H1 (cell line): ENCODE measurements around the gene DLG4. TPM values are rescaled to one million over a fixed set of nuclear protein-coding genes. Genes with fewer than 3 reads are reported as not detected.

Source experiments
- CHD2 ChIP-seq: IDR thresholded peaks from 2 replicates; pipeline ENCODE4 v1.6.1; 2012; ENCODE audit warnings: low read length, improper control_type of control experiment
- EZH2 ChIP-seq: fragments of 200-600 bp; sonication (generic); IDR thresholded peaks from 2 replicates; pipeline ENCODE4 v1.7.1; 2012; ENCODE audit warnings: low read depth, mild to moderate bottlenecking, moderate library complexity, low read length, inconsistent platforms; ENCODE audit not compliant: severe bottlenecking
- JUND ChIP-seq: IDR thresholded peaks from 2 replicates; pipeline ENCODE4 v1.6.1; 2011; ENCODE audit warnings: mild to moderate bottlenecking, improper control_type of control experiment, low read length
- NANOG ChIP-seq: IDR thresholded peaks from 2 replicates; pipeline ENCODE4 v1.6.1; 2011; ENCODE audit warnings: low read length, low read depth, mild to moderate bottlenecking, inconsistent platforms; ENCODE audit not compliant: insufficient read depth, poor library complexity, severe bottlenecking
- TAF1 ChIP-seq: IDR thresholded peaks from 2 replicates; pipeline ENCODE4 v1.6.1; 2011; ENCODE audit warnings: mild to moderate bottlenecking, low read depth, low read length
- polyA plus RNA-seq, 7 experiments: library from polyadenylated mRNA; depleted of rRNA in 3 of 7; stranded (reverse) in 5 of 7; unstranded in 2 of 7; fragments of >200 nt in 5 of 7; fragments of 200-250 nt in 2 of 7; gene quantifications; 1 replicate in 5 of 7; 2 replicates in 1 of 7; 4 replicates in 1 of 7; pipeline versions ENCODE4 v1.2.1 to v1.2.3, GENCODE V29; 2011 to 2013; ENCODE audit warnings: missing spikeins in 2 of 7, mixed read lengths in 2 of 7
- total RNA-seq: library from RNA; stranded (reverse); fragmentation: NEBNext Ultra II Directional; extraction: Animal tissue kit (Norgen Biotek cat#: 25700); gene quantifications from 2 replicates; pipeline ENCODE4 v1.2.1, GENCODE V29; 2021

The DLG4 gene
- total and polyA plus RNA-seq, 2 of the 8 experiments (the other 6 are each of a cell fraction or from before 2014, with no cell fraction given), result 18.9 to 45.9 TPM

DNA sequence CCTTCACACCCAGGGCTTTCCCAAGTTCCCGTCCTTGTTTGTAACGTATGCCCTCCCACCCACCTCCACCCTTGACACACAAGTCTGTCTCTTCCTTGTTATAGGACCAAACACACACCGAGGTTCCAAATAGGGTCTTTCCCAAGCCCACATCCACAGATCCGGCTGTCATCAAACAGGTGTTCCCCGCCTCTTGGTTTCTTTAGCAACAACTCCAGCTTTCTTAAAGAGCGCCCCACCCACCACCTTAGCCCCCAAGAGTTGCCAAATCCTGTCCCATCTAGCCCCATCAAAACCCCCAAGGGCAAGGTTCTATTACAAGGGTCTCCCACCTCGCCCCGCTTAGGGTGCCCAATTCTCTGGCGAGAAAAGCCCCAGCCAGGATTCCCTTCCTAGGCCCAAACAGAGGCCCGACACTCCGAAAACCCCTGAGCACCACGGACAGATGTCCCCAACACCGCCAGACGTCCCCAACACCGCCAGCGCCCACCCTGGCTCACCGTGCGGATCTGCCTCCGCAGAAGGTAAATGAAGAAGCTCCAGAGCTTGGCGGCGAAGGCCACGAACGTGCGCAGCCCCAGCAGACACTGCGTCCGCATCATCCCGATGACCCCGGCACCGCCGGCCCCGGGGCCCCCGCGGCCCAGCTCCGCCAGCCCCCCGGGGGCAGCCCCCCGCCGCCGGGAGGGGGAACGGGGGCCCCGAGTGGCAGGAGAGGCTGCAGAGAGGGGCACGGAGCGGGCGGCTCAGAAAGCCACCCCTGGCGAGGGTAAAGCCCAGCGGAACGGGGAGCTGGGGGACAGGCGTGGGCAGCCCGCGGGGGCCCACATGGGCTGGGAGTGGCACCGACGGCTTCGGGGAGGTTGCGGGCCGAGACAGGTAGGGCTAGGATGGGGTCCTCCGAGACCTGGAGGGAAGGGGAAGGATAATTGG, 31.3 kb upstream of the DLG4 start (continued):
- TF ChIP-seq NANOG, result no peak
- TF ChIP-seq JUND, result no peak
- TF ChIP-seq TAF1, result no peak
- no peak for TF ChIP-seq EZH2
- no peak for TF ChIP-seq CHD2
